C4-2B (cell line): ENCODE measurements around the gene PALM2AKAP2.

ENCODE experiments used
- H3K27ac ChIP-seq: fragments of 450-650 bp; 2 replicates; pipeline ENCODE4 v1.5.1; 2017
- CTCF ChIP-seq: fragments of 450-650 bp; conservative IDR thresholded peaks from 2 replicates; pipeline ENCODE4 v1.5.1; 2017; ENCODE audit warnings: mild to moderate bottlenecking
- ZFX ChIP-seq: fragments of 450-650 bp; IDR thresholded peaks from 2 replicates; pipeline ENCODE4 v1.6.1; 2017

Gene PALM2AKAP2

GRCh38 chr9:109795613-109796012, 15.6 kb downstream of the PALM2AKAP2 start:
- no peak overlapping the region for H3K27ac ChIP-seq
- TF ChIP-seq CTCF (no peak), ZFX (no peak)

- TF ChIP-seq ZFX, result no peak
- no peak for TF ChIP-seq CTCF
- no peak overlapping the region for H3K27ac ChIP-seq
Measured at GRCh38 chr9:109796078-109796477, 16.1 kb downstream of the PALM2AKAP2 start.

GRCh38 chr9:109797006-109797405, 17.0 kb downstream of the PALM2AKAP2 start:
- H3K27ac ChIP-seq, result no peak overlapping the region
- no peak for TF ChIP-seq ZFX
- no peak for TF ChIP-seq CTCF

GRCh38 chr9:109797509-109797908, 17.5 kb downstream of the PALM2AKAP2 start:
- no peak for TF ChIP-seq ZFX
- TF ChIP-seq CTCF, result no peak
- H3K27ac ChIP-seq, result no peak overlapping the region

- no peak overlapping the region for H3K27ac ChIP-seq
Measured at GRCh38 chr9:109799141-109799540, 19.1 kb downstream of the PALM2AKAP2 start.

GRCh38 chr9:109799792-109800191, 19.8 kb downstream of the PALM2AKAP2 start:
- no peak overlapping the region for H3K27ac ChIP-seq
- TF ChIP-seq ZFX (no peak), CTCF (no peak)

More at GRCh38 chr9:109799141-109799540, 19.1 kb downstream of the PALM2AKAP2 start:
- no peak for TF ChIP-seq CTCF
- no peak for TF ChIP-seq ZFX

GRCh38 chr9:109801484-109801883, 21.5 kb downstream of the PALM2AKAP2 start:
- TF ChIP-seq ZFX, result no peak
- TF ChIP-seq CTCF, result no peak
- no peak overlapping the region for H3K27ac ChIP-seq
